HG03432 (cell line): Measurements from ENCODE around the gene TTC39C.

Experiments
- ATAC-seq: cut with Tn5 transposase; IDR thresholded peaks from one replicate; pipeline ENCODE4 v1.9.1; 2021; ENCODE audit warnings: mild to moderate bottlenecking, moderate library complexity; ENCODE audit not compliant: unreplicated experiment

TTC39C gene

DNA sequence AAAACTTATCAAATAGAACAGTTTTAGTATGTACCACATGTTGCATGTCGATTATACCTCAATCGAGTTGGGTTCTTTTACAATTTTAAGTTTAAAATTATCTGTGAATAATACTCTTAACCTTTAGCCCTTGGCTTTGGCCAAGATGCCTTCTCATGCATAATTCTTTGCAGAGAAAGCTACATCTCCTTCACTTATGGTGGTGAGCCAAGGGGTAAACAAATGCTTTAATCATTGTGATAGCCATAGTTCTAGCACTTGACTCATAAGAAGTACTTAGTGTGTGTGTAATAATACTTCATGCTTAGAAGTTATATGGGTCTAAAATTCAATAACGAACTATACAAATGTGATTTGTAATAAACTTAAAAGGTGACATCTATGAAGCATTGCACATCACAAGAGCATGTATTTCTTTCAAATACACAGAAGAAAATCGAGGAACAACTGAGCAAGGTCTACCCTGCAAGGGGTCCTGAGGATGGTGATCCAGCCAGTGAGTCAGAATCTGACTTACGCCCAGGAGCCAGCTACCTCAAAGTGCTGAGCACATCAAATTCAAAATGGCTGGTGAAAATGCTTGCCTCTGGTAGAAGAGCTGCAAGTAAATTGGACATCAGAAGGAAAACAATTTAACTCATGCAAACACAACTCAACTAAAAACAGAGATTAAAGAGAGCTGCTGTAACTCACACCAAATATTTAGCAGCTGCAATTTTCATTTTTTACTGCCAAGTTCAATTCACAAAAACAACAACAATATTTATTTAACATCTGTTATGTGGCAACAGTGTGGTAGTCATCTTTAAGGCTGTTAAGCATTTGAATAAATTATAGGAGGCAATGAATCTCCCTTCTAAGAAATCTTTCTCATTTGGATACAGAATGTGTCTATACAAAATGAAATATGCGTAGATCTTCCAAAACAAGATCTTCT, 23.8 kb upstream of the TTC39C start:
- ATAC-seq = no peak

GRCh38 chr18:23992089-23992940, 22.2 kb upstream of the TTC39C start:
- no peak for ATAC-seq

GRCh38 chr18:23992941-23993280, 21.6 kb upstream of the TTC39C start:
- ATAC-seq = no peak

DNA sequence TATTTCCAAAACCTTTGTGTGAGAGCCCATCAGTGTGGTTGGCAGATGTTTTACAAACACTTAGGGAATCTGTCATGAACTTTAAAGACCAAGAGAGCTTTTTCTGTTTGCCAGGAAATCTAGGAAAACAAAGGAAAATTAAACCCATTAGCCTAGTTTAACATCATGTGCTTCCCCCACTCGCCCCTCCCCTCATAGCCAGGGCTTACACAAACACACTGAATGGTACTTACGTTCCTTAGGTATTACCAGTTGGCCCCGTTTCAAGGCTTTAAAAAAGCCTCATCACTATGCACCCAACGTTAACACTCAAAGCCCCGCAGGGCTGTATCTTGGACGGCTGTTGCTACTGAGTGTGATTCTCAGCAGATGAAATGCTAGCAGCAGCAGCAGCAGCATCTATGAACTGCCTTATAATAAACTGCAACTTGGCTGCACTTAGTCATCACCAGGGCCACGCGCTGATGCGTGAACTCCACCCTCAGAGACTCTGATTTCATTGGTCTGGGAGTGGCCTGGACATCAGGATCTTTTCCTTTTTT, 20.1 kb upstream of the TTC39C start:
- peak; percentile 49 for ATAC-seq

GRCh38 chr18:23995180-23995579, 19.4 kb upstream of the TTC39C start:
- peak; percentile 23 for ATAC-seq

- ATAC-seq = no peak
Observed at GRCh38 chr18:23998018-23998417, 16.5 kb upstream of the TTC39C start.

- ATAC-seq = no peak
Observed at GRCh38 chr18:23998820-23999219, 15.7 kb upstream of the TTC39C start.

GRCh38 chr18:24000613-24001490, 13.7 kb upstream of the TTC39C start:
- ATAC-seq = no peak

- ATAC-seq = no peak
Observed at GRCh38 chr18:24002479-24002878, 12.1 kb upstream of the TTC39C start.

- no peak for ATAC-seq
Observed at GRCh38 chr18:24003288-24003687, 11.3 kb upstream of the TTC39C start.

- no peak for ATAC-seq
Observed at GRCh38 chr18:24003903-24004640, 10.5 kb upstream of the TTC39C start.

GRCh38 chr18:24006712-24007313, 7.7 kb upstream of the TTC39C start:
- ATAC-seq = no peak

DNA sequence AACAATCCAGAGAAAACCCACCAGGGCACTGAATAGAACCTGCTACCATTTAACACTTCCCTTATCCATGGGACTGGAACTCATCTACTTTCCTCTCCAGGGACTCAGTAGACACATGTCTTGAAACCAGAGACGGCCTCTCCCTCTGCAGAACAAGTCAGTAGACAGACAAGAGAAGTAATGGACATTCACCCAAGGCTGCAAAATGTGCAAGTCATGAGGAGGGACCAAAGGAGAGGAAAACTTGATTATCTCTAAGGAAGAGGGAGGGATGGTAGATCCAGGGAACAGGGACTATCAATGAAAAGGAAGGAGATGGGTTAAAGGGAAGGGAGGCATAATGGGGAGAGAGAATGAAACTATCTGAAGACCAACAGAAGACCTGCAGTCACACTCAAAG, 5.3 kb upstream of the TTC39C start:
- no peak for ATAC-seq

DNA sequence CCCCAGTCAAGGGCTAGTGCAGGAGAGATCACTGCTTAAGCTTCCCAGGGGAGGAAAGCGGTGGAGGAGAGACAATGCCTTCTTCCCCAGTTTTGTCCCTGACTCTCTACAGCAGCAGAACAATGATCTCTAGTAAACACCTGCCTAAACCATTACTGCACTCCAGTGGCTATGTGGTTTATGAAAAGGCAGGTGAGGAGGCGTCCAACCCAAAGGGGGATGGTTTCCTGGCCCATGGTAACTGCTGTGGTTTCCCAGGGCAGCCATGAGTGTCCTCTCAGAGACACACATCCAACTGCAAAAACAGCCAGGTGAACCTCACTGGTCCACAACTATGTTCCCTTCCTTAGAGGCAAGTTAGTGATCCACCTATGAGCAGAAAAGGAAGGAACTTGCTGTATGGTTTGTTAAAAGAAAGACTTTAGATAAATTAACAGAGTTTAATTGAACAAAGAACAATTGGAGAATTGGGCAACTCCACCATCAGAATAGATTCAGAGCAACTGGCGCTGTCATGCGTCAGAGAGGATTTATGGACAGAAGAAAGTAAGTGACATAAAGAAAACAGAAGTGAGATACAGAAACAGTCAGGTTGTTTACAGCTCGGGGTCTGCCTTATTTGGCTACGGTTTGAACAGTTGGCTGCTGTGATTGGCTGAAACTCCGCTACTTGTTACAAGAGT, 4.8 kb upstream of the TTC39C start:
- ATAC-seq = peak; percentile 52

GRCh38 chr18:24010673-24011072, 3.9 kb upstream of the TTC39C start:
- ATAC-seq = no peak

DNA sequence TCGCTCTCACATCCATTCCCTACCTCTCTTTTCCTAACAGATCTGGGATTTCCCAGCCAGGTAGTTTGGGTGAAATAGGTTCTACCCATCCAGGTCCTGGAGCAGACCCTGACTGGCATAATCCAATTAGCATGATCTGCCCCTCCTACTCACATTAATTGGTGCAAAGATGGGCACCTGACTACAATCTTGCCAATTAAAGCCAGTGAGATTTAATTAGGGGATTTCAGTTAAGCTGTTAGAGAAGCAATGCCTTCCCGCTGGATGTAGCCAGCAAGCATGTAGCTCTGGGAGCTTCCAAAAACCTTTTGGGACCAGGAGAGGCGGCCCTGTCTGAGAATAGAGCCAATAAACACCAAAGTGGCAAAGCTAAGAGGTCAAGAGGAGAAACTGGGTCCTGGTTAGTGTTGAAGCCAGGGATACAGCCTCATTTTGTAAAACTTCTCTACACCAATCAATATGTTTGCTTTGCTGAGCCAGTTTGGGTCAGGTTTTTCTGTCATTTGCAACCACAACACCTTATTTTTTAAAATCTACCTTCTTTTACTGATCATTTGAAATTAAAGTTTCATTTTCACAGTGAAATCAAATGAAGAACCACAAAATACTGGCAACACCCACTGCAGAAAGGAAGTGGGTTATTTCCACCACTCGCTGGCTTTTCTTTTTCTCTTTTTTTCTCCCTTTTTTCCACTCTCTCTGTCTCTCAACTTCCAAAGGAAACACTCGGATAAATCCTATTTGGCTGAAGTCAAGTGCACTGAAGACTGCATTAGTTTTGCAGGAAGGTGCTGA, 3.2 kb upstream of the TTC39C start:
- no peak for ATAC-seq

DNA sequence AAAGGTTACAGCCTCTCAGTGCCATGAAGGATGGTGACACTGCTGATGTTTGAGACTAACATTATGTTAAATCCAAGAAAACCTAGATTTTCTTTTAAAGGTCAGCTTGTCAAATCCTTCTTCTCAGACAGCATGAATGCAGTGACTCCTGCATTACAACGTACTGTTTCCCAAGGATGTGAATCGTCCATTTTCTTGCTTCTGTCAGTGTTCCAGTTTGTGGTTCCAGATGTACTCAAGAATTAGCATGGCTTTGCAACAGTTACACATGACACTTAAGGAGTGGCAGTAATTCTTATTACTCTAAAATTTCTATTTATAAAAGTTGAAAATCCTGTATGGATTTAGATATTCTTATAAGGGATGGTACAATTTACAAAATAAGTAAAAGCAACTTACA, 1.5 kb upstream of the TTC39C start:
- no peak for ATAC-seq

GRCh38 chr18:24014986-24015638, 558 bp downstream of the TTC39C start:
- peak; percentile 9 for ATAC-seq
